ENCODE measurements around the gene ZBTB7B.

DNA sequence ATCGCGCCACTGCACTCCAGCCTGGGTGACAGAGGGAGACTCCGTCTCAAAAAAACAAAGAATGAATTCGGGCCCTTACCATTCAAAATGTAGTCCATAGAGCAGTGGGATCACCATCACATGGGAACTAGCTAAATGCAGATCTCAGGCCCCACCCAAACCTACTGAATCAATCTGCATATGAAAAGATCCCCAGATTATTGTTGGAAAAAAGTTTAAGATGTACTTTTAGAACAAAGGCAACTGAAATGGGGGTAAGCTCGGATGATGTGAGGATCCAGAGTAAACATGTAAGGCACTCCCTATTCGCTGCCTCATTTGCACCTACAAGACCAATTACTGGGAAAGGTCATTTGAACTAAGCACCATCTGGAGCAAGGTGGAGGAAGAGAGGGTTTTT is 20.3 kb upstream of the ZBTB7B start:
- TF ChIP-seq, protein P1, sequence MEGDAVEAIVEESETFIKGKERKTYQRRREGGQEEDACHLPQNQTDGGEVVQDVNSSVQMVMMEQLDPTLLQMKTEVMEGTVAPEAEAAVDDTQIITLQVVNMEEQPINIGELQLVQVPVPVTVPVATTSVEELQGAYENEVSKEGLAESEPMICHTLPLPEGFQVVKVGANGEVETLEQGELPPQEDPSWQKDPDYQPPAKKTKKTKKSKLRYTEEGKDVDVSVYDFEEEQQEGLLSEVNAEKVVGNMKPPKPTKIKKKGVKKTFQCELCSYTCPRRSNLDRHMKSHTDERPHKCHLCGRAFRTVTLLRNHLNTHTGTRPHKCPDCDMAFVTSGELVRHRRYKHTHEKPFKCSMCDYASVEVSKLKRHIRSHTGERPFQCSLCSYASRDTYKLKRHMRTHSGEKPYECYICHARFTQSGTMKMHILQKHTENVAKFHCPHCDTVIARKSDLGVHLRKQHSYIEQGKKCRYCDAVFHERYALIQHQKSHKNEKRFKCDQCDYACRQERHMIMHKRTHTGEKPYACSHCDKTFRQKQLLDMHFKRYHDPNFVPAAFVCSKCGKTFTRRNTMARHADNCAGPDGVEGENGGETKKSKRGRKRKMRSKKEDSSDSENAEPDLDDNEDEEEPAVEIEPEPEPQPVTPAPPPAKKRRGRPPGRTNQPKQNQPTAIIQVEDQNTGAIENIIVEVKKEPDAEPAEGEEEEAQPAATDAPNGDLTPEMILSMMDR (IDR thresholded peaks at IDR 0.05), result no peak
- no peak for TF ChIP-seq POLR2A (IDR thresholded peaks at IDR 0.05)
- TF ChIP-seq POLR2AphosphoS5 (IDR thresholded peaks at IDR 0.05), result no peak
